ENCODE results near the gene PROX1.

The PROX1 gene, protein sequence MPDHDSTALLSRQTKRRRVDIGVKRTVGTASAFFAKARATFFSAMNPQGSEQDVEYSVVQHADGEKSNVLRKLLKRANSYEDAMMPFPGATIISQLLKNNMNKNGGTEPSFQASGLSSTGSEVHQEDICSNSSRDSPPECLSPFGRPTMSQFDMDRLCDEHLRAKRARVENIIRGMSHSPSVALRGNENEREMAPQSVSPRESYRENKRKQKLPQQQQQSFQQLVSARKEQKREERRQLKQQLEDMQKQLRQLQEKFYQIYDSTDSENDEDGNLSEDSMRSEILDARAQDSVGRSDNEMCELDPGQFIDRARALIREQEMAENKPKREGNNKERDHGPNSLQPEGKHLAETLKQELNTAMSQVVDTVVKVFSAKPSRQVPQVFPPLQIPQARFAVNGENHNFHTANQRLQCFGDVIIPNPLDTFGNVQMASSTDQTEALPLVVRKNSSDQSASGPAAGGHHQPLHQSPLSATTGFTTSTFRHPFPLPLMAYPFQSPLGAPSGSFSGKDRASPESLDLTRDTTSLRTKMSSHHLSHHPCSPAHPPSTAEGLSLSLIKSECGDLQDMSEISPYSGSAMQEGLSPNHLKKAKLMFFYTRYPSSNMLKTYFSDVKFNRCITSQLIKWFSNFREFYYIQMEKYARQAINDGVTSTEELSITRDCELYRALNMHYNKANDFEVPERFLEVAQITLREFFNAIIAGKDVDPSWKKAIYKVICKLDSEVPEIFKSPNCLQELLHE

DNA sequence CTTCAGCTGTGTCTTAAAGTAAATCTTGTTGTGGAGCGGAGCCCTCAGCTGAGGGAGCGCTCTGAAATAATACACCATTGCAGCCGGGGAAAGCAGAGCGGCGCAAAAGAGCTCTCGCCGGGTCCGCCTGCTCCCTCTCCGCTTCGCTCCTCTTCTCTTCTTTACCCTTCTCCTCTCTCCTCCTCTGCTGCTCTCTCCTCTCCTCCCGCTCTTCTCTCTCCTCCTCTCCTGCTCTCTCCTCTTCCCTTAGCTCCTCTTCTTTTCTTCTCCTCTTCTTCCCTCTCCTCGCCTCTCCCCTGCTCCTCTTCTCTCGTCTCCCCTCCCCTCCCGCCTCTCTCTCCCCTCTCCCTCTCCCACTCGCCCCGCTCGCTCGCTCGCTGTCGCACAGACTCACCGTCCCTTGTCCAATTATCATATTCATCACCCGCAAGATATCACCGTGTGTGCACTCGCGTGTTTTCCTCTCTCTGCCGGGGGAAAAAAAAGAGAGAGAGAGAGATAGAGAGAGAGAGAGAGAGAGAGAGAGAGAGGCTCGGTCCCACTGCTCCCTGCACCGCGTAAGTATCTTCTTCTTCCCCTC, at the start of gene PROX1:
Gene PROX1, plus strand, starts transcription at position 47 of the 580 bp plus-strand sequence. CDS start 8,563 bp downstream, outside the sequence.
- H3K4me3 ChIP-seq (ENCODE audit: low read depth, low read length) = peak within 1 kb of the TSS; percentile 46
- TF ChIP-seq, protein P1, sequence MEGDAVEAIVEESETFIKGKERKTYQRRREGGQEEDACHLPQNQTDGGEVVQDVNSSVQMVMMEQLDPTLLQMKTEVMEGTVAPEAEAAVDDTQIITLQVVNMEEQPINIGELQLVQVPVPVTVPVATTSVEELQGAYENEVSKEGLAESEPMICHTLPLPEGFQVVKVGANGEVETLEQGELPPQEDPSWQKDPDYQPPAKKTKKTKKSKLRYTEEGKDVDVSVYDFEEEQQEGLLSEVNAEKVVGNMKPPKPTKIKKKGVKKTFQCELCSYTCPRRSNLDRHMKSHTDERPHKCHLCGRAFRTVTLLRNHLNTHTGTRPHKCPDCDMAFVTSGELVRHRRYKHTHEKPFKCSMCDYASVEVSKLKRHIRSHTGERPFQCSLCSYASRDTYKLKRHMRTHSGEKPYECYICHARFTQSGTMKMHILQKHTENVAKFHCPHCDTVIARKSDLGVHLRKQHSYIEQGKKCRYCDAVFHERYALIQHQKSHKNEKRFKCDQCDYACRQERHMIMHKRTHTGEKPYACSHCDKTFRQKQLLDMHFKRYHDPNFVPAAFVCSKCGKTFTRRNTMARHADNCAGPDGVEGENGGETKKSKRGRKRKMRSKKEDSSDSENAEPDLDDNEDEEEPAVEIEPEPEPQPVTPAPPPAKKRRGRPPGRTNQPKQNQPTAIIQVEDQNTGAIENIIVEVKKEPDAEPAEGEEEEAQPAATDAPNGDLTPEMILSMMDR (IDR thresholded peaks at IDR 0.05; ENCODE audit: borderline replicate concordance, insufficient read depth, low read depth, low read length) = no peak

DNA sequence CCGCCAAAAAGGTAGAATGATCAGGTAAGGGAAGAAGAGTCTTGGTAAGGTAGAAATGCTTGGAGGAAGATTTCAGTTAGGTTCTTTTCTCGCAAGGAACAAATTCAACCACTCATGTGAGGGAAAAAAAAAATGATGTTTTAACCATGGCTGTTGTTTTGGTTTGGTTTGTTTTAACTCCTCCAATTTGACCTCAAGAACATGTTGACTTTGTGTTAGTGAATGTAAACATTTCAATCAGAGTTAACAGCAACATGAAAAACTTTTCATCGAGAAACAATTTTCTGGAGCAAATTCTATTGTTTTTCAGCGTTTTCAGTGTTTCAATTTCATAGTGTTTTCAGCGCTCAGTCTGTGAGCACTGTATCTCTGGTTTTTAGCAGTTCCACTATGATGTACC, 49.0 kb upstream of the PROX1 start:
- H3K4me3 ChIP-seq (ENCODE audit: low read depth, low read length) = no peak overlapping the region
- TF ChIP-seq, protein P1 (IDR thresholded peaks at IDR 0.05; ENCODE audit: borderline replicate concordance, insufficient read depth, low read depth, low read length) = no peak

DNA sequence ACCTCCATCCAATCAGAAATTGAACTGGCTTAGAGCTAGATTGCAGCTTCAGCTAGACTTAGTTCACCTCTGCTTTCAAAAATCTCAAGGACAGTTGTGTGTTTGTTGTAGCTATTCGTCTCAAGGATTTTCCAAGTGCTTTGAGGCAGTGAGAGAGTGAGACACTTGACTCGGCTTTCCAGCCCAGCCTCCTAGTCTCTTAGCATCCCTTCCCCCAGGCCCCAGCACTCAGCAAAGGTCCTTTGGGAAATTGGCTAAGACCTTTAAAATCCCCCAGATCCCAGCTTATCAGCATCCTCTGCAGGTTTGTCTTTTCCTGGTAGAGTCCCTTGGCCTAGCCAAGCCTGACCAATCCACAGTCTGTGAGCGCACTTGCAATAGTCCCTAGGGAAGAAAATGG, 47.9 kb upstream of the PROX1 start:
- H3K4me3 ChIP-seq (ENCODE audit: low read depth, low read length) = no peak overlapping the region
- TF ChIP-seq, protein P1 (IDR thresholded peaks at IDR 0.05; ENCODE audit: borderline replicate concordance, insufficient read depth, low read depth, low read length) = no peak

DNA sequence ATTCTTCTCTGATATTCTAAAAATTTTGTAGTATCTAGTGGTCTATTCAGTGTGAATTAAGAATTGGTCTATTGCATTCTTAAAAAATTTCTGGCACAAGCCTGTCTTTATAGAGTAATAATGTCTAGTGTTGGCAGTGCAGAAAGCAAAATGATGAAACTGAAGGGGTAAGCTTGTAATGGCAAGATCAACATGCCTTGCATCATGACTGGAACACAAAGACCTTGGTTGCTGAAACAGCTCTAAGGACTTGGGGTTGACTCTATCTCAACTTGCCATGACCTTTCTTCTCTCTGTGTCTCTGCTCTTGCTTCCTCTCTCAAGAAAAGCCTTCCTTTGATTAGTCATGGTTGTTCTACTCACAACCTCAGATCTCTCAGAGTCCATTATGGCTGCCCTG, 46.8 kb upstream of the PROX1 start:
- no peak overlapping the region for H3K4me3 ChIP-seq (ENCODE audit: low read depth, low read length)
- TF ChIP-seq, protein P1 (IDR thresholded peaks at IDR 0.05; ENCODE audit: borderline replicate concordance, insufficient read depth, low read depth, low read length) = no peak

DNA sequence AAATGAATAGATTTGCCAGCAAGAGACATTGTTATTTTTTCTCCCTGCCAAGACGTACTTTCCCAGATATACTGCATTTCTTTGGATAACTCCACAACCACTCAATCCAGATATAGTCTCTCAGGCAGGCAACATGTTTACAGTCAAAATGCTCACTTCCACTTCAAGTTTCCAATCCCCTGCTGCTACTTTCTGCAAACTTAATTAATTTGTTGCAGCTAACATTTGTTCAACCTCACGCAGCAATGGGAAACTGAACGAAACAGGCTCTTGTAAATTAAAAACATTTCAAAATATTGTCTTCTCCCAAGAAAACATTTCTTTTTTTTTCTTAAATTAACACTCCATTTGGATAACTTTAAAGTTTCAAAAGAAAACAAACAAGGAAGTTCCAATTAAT, 45.7 kb upstream of the PROX1 start:
- TF ChIP-seq, protein P1 (IDR thresholded peaks at IDR 0.05; ENCODE audit: borderline replicate concordance, insufficient read depth, low read depth, low read length) = no peak
- H3K4me3 ChIP-seq (ENCODE audit: low read depth, low read length) = no peak overlapping the region

DNA sequence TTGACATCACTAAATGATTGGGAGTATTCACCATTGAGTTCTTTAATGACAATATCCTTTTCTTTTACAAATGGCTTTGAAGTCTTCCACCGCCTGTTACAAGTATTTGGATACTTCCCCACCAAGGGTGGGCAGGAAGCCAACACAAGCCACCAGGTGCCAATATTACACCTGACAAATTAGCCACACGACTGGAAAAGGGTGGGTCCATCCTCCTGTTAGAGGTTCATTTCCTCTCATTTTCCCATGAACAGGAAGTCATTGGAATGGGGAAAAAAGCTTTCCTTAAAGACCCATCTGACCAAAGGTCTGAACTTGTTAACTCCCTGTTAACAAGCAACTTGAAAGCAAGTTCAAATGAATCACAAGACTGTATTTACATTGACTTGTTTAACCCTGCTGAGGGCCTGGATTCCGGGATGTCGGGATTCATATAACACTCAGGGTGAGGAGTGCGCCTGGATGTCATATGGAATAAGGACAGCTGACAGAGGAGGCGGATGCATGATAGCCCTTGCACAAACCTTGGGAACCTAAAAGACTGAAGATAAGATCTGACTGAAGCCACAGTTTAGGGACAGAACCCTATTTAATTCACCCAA, 40.5 kb upstream of the PROX1 start:
- H3K4me3 ChIP-seq (ENCODE audit: low read depth, low read length) = no peak overlapping the region
- TF ChIP-seq, protein P1 (IDR thresholded peaks at IDR 0.05; ENCODE audit: borderline replicate concordance, insufficient read depth, low read depth, low read length) = no peak
